ENCODE results near the gene RPL31.

DNA sequence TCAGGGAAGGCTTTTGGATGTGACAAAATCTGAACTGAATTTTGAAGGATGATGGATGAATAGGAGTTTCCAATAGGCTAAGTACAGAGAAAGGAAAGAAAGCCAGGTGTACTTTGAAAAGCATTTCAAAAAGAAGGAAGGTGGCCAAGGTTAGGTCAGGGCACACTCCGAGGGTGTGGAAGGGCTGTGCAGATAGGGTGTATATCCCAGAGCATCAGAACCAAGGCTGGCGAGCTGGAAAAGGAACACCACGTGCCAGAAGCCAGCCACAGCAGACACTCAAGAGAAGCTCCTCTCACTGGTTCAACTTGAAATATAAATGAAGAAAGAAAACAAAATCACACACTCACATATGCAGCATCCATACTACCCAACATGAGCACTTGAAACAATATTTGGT, 51.0 kb downstream of the RPL31 start:
- TF ChIP-seq, protein P1, sequence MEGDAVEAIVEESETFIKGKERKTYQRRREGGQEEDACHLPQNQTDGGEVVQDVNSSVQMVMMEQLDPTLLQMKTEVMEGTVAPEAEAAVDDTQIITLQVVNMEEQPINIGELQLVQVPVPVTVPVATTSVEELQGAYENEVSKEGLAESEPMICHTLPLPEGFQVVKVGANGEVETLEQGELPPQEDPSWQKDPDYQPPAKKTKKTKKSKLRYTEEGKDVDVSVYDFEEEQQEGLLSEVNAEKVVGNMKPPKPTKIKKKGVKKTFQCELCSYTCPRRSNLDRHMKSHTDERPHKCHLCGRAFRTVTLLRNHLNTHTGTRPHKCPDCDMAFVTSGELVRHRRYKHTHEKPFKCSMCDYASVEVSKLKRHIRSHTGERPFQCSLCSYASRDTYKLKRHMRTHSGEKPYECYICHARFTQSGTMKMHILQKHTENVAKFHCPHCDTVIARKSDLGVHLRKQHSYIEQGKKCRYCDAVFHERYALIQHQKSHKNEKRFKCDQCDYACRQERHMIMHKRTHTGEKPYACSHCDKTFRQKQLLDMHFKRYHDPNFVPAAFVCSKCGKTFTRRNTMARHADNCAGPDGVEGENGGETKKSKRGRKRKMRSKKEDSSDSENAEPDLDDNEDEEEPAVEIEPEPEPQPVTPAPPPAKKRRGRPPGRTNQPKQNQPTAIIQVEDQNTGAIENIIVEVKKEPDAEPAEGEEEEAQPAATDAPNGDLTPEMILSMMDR (conservative IDR thresholded peaks at IDR 0.05), result no peak
- no peak for TF ChIP-seq ZFX (IDR thresholded peaks at IDR 0.05)

Measured in C4-2B (cell line).